ENCODE data around the gene XRCC4.

DNA sequence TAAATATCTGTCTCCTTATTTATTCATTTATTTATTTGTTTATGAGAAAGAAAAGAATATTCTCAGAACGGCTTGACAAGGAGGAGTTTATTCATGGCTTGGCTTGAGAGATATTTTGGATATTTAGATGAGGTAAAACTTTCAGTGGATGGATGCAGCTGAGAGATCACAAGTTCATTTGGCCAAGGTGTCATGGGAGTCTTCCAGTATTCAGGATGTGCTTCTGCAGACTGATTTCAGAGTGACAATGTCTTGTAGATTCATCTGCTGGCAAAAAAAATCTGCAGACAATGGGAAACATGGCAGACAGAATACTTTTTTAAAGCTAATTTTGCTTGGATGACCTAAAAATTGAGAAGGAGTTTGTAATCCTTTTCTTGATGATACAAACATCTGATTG, 38.5 kb downstream of the XRCC4 start:
- TF ChIP-seq, protein P1, sequence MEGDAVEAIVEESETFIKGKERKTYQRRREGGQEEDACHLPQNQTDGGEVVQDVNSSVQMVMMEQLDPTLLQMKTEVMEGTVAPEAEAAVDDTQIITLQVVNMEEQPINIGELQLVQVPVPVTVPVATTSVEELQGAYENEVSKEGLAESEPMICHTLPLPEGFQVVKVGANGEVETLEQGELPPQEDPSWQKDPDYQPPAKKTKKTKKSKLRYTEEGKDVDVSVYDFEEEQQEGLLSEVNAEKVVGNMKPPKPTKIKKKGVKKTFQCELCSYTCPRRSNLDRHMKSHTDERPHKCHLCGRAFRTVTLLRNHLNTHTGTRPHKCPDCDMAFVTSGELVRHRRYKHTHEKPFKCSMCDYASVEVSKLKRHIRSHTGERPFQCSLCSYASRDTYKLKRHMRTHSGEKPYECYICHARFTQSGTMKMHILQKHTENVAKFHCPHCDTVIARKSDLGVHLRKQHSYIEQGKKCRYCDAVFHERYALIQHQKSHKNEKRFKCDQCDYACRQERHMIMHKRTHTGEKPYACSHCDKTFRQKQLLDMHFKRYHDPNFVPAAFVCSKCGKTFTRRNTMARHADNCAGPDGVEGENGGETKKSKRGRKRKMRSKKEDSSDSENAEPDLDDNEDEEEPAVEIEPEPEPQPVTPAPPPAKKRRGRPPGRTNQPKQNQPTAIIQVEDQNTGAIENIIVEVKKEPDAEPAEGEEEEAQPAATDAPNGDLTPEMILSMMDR (optimal IDR thresholded peaks at IDR 0.05 in 1 of 3, IDR thresholded peaks at IDR 0.05 in 1 of 3, conservative IDR thresholded peaks at IDR 0.05 in 1 of 3; ENCODE audit: extremely low read depth in 1 of 3, insufficient read depth in 2 of 3, low read length in 3 of 3) = no peak
- no peak for TF ChIP-seq EZH2 (IDR thresholded peaks at IDR 0.05; ENCODE audit: low read length)

Data from keratinocyte (primary cell).